GM12878 (cell line): Measurements from ENCODE around the gene ORAI3. TPM values are rescaled to one million over a fixed set of nuclear protein-coding genes. Genes with fewer than 3 reads are reported as not detected.

Source experiments
- ASH2L ChIP-seq: fragments of 300-600, 200-600 bp; sonication (generic); IDR thresholded peaks from 2 replicates; pipeline ENCODE4 v1.6.1; 2017; ENCODE audit warnings: low read depth, mild to moderate bottlenecking, borderline replicate concordance
- ATF2 ChIP-seq: IDR thresholded peaks from 2 replicates; pipeline ENCODE4 v1.6.1; 2012; ENCODE audit warnings: low read length, inconsistent platforms
- BCL3 ChIP-seq: IDR thresholded peaks from 2 replicates; pipeline ENCODE4 v1.6.1; 2011; ENCODE audit warnings: borderline replicate concordance, low read depth, mild to moderate bottlenecking, moderate library complexity, low read length; ENCODE audit not compliant: insufficient read depth, poor library complexity, severe bottlenecking
- BCLAF1 ChIP-seq: fragments of 450-650 bp; IDR thresholded peaks from 2 replicates; pipeline ENCODE4 v1.6.1; 2017; ENCODE audit warnings: antibody characterized with exemption, mild to moderate bottlenecking, moderate library complexity
- BHLHE40 ChIP-seq, 2 experiments: fragments of 450-650 bp in 1 of 2; IDR thresholded peaks; 2 replicates each; pipeline ENCODE4 v1.6.1; 2011 to 2017; ENCODE audit warnings: low read depth in 2 of 2, borderline replicate concordance in 1 of 2, improper control_type of control experiment in 1 of 2, low read length in 1 of 2, mild to moderate bottlenecking in 1 of 2
- CBX5 ChIP-seq: sonication (generic); IDR thresholded peaks from 2 replicates; pipeline ENCODE4 v1.6.1; 2016; ENCODE audit warnings: low read depth, moderate library complexity, mild to moderate bottlenecking, inconsistent platforms
- CREM ChIP-seq: IDR thresholded peaks from 2 replicates; pipeline ENCODE4 v1.6.1; 2014; ENCODE audit warnings: antibody characterized with exemption, low read depth
- CTCF ChIP-seq, 3 experiments: IDR thresholded peaks in 2 of 3; conservative IDR thresholded peaks in 1 of 3; 2 replicates each; pipeline ENCODE4 v1.5.1; 2011; ENCODE audit warnings: low read depth in 3 of 3, low read length in 3 of 3, mild to moderate bottlenecking in 3 of 3, control low read depth in 2 of 3, moderate library complexity in 2 of 3, inconsistent platforms in 1 of 3, mixed read lengths in 1 of 3; ENCODE audit not compliant: control insufficient read depth in 2 of 3, insufficient read depth in 1 of 3; ENCODE audit errors: extremely low read depth in 1 of 3
- HDGF ChIP-seq: fragments of 450-650 bp; IDR thresholded peaks from 2 replicates; pipeline ENCODE4 v1.6.1; 2016; ENCODE audit warnings: antibody characterized with exemption
- NBN ChIP-seq: fragments of 450-650 bp; IDR thresholded peaks from 2 replicates; pipeline ENCODE4 v1.6.1; 2016
- POU2F2 ChIP-seq: IDR thresholded peaks from 3 replicates; pipeline ENCODE4 v1.6.1; 2011; ENCODE audit warnings: low read depth, mild to moderate bottlenecking, low read length, borderline replicate concordance
- SMAD5 ChIP-seq: IDR thresholded peaks from 2 replicates; pipeline ENCODE4 v1.6.1; 2016; ENCODE audit warnings: antibody characterized with exemption, low read depth
- STAT1 ChIP-seq: fragments of 450-650 bp; conservative IDR thresholded peaks from 2 replicates; pipeline ENCODE4 v1.6.1; 2014; ENCODE audit warnings: antibody characterized with exemption, mild to moderate bottlenecking
- TAF1 ChIP-seq: IDR thresholded peaks from 2 replicates; pipeline ENCODE4 v1.6.1; 2011; ENCODE audit warnings: mild to moderate bottlenecking, low read depth, low read length, borderline replicate concordance
- TCF3 ChIP-seq: IDR thresholded peaks from 2 replicates; pipeline ENCODE4 v1.6.1; 2012; ENCODE audit warnings: low read depth, mild to moderate bottlenecking, low read length, borderline replicate concordance; ENCODE audit not compliant: insufficient read depth
- ZBTB4 ChIP-seq: fragments of 450-650 bp; formaldehyde crosslinking; IDR thresholded peaks from 2 replicates; pipeline ENCODE4 v1.4.0; 2022; ENCODE audit warnings: mild to moderate bottlenecking, moderate library complexity
- ZNF207 ChIP-seq: fragments of 450-650 bp; IDR thresholded peaks from 2 replicates; pipeline ENCODE4 v1.6.1; 2014; ENCODE audit warnings: antibody characterized with exemption, mild to moderate bottlenecking, borderline replicate concordance
- polyA plus RNA-seq, 11 experiments: library from polyadenylated mRNA; depleted of rRNA in 4 of 11; unstranded in 6 of 11; stranded (reverse) in 5 of 11; fragments of >200 nt; fragmentation: Nextera tagmentation in 4 of 11; fragmentation: Illumina TruSeq in 1 of 11; extraction: Ambion mirVana in 4 of 11; extraction: Trizol in 1 of 11; gene quantifications; 1 replicate in 1 of 11; 2 replicates in 10 of 11; pipeline versions ENCODE4 v1.2.1 to v1.2.3, GENCODE V29; 2011 to 2016; ENCODE audit warnings: inconsistent platforms in 2 of 11, missing spikeins in 2 of 11, low read depth in 1 of 11
- total RNA-seq, 4 experiments: library from RNA; depleted of rRNA in 3 of 4; stranded (reverse); fragments of >200 nt in 3 of 4; fragmentation: Illumina TruSeq in 1 of 4; extraction: Trizol in 1 of 4; gene quantifications; 2 replicates each; pipeline versions ENCODE4 v1.2.1 to v1.2.3, GENCODE V29; 2013 to 2021

Gene ORAI3
- total and polyA plus RNA-seq, 10 of the 15 experiments (the other 5 are each of a cell fraction or from before 2014, with no cell fraction given), result 3.4 to 21.9 (median 16.2) TPM

- 0 out of 2 replicates have a peak, but pooled peaks have one; percentile 27 for TF ChIP-seq TCF3
- peak; percentile 94 to 99 (median 95) for TF ChIP-seq CTCF (IDR thresholded peaks at IDR 0.05 in 2 of 3, conservative IDR thresholded peaks at IDR 0.05 in 1 of 3; ENCODE audit: control insufficient read depth in 2 of 3, extremely low read depth in 1 of 3, insufficient read depth in 1 of 3, low read depth in 3 of 3, low read length in 3 of 3)
- TF ChIP-seq STAT1, result no peak
- 0 out of 2 replicates have a peak, but pooled peaks have one; percentile 64 for TF ChIP-seq NBN
- TF ChIP-seq BHLHE40 (IDR thresholded peaks at IDR 0.05; ENCODE audit: borderline replicate concordance in 1 of 2, low read depth in 2 of 2, low read length in 1 of 2), result peak; percentile 35 to 66; a peak in 2 of 4 replicates
- TF ChIP-seq HDGF, result peak; percentile 57; the same call in 1 of the 2 replicates
- TF ChIP-seq TAF1, result no peak
- TF ChIP-seq ZBTB4, result no peak
- TF ChIP-seq ASH2L, result no peak
- no peak for TF ChIP-seq CREM
- TF ChIP-seq BCL3, result no peak
- no peak for TF ChIP-seq POU2F2
- no peak for TF ChIP-seq ATF2
- no peak for TF ChIP-seq BCLAF1
- no peak for TF ChIP-seq CBX5
- TF ChIP-seq ZNF207, result 0 out of 2 replicates have a peak, but pooled peaks have one; percentile 21
- TF ChIP-seq SMAD5, result no peak
Observed at GRCh38 chr16:30941600-30942425, 7.1 kb upstream of the ORAI3 start (continued).
